Measurements from ENCODE around the gene ZNRF3.
"Not testable (repeated sequence)": the region's sequence is repeated elsewhere in the genome, so short reads cannot be mapped to it uniquely, and the experiment has no call there.

Gene ZNRF3

DNA sequence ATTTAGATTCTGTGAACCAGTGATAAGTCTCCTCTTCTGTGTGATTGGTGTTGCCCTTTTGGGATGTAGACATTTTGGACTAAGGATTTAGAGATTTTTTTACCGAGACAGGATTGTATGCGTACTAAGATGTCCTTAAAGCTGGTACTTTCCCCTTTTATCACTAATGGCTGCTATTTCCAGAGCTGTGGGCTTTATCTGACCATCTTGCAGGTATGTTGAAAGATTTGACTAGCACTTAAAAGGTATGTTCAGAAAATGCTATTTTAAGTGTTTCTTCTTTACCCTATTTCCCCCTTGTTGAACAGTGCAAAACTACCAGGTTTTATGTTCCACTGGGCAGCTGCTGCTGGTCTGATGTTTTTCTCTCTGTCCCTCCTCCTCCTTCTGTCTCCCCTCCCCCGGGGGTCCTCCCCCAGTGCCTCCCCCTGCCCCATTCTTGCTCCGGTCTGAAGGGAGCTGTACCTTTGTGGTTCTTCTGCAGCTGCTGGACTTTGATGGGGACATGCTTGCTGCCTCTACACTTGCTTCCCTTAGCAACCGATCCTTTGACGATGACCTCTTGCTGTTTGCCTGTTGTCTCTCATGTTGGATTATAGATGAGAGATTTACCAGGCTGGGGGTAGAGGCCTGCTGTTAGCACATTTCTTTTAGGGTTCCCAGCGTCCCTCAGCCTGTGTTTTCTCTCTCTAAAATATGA lies 59.6 kb downstream of the ZNRF3 start:
- in situ Hi-C loops (cut with HindIII; ENCODE audit: low pct_ligation_motif_present, low pct_unique_long_range_greater_than_20kb, low sequenced_read_pairs) = no loop called here
- DNase-seq = no peak

DNA sequence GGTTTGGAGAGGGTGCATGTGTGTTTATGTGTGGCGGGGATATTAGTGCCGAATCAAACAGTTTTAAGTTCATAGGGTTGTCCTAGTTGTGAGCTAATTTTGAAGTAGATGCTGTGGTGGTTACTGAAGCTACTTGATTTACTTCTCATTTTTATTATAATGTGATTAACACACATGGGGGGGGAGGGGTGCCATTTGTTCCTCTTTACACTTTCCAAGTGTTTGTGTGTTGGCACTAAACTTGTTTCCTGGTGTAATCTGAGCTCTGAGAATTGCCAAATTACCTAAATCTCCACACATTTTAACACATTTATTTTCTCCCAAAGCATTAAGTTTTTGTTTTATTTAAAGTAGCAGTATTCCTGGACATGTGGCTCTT lies 60.1 kb downstream of the ZNRF3 start:
- no peak for DNase-seq
- in situ Hi-C loops (cut with HindIII; ENCODE audit: low pct_ligation_motif_present, low pct_unique_long_range_greater_than_20kb, low sequenced_read_pairs) = no loop called here

DNA sequence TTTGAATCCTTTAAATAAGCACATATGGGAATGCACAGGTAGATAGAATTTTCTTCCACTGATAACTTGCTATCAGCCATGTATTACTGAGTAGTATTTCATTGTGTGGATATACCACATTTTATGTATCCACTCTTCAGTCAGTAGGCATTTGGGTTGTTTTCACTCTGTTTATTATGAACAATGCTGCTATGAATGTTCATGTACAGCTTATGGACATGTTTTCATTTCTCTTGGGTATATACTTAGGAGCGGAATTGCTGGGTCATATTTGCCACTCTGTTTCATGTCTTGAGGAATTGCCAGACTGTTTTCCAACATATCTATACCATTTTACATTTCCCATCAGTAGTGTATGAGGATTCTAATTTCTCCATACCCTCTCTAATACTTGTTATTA lies 63.8 kb downstream of the ZNRF3 start:
- no peak for DNase-seq
- in situ Hi-C loops (cut with HindIII; ENCODE audit: low pct_ligation_motif_present, low pct_unique_long_range_greater_than_20kb, low sequenced_read_pairs) = no loop called here

DNA sequence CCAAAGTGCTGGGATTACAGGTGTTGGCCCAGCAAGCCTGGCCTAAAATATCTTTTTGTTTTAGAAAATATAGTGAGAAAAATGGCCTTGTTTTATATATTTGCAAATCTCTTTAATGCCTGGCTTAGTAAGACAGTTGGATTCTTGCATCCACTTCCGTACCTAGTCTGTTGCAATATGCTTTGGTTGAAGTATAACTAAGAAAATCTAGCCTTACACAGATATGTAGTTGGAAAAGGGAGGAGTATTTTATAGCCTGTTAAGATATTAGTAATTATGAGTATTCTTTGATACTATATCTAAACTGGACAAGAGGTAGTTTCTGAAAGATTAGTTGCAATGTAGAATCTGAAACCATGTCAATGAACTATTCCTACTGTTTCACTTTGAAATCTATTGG lies 65.1 kb downstream of the ZNRF3 start:
- no peak for DNase-seq
- in situ Hi-C loops (cut with HindIII; ENCODE audit: low pct_ligation_motif_present, low pct_unique_long_range_greater_than_20kb, low sequenced_read_pairs) = no loop called here

DNA sequence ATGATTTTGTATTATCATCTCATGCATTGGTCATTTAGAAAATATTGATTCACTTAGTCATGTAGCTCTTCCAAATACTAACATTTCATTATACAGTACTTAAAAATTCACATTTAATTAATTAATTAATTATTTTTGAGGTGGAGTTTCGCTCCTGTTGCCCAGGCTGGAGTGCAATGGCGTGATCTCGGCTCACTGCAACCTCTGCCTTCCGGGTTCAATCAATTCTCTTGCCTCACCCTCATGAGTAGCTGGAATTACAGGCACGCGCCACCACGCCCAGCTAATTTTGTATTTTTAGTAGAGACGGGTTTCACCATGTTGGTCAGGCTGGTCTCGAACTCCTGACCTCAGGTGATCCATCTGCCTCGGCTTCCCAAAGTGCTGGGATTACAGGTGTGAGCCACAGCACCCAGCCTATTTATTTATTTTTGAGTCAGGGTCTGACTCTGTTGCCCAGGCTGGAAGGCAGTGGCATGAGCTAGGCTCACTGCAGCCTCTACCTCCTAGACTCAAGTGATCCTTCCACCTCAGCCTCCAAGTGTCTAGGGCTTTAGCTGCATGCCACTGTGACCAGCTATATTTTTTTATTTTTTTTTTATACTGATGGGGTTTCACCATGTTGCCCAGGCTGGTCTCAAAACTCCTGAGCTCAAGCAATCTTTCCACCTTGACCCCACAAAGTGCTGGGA lies 65.6 kb downstream of the ZNRF3 start:
- in situ Hi-C loops (cut with HindIII; ENCODE audit: low pct_ligation_motif_present, low pct_unique_long_range_greater_than_20kb, low sequenced_read_pairs); DNase-seq: not testable (repeated sequence)

DNA sequence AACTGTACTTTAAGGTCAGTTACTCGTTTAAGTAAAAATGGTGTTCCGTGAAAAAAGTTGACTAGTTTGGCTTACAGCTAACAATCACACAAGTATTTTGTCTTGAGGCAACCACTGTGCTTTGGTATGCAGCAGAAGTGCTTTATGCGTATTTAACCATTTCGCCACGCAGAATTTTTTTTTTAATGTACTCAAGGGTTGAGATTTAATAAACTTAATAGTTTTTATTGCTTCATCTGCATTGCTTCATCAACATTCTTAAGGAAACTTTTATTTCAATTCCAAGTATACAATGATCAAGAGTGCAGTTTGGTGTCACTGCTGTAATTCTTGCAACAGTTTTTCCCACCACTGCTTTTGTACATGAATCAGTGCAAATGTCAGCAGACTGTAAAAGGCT lies 66.4 kb downstream of the ZNRF3 start:
- no peak for DNase-seq
- in situ Hi-C loops (cut with HindIII; ENCODE audit: low pct_ligation_motif_present, low pct_unique_long_range_greater_than_20kb, low sequenced_read_pairs) = no loop called here

DNA sequence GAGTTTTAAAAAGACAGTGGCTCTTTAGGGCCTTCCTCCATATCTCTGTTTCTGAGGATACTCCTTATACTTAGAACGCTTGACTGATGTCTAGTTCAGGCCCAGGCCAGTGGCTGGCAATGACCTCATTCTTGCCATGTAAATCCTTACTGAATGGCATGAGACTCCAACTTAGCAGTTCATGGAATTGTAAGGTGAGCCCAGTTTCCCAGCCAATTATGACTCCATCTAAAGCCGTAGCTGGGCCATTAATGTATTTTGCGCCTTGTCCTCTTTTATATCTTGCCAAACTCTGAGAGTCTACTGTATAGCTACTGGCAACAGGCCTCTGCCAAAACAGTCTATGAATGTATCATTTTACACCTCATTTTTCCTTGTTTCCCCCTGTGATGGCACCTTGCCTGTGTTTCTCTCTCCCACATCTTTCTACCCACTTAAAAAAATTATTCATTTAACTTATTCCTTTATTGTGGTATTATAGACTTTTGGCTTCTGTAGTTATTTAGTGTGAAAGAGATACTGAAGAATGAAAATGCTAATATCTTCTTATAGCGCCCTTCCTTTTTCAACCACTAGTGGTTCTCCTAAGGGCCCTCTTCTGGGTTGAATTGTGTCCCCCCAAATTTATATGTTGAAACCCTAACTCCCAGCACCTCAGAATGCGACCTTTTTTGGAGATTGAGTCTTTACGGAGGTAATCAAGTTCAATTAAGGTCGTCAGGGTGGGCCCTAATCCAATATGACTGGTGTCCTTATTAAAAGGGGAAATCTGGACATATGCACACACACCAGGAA lies 67.4 kb downstream of the ZNRF3 start:
- in situ Hi-C loops (cut with HindIII; ENCODE audit: low pct_ligation_motif_present, low pct_unique_long_range_greater_than_20kb, low sequenced_read_pairs) = no loop called here
- DNase-seq = no peak

DNA sequence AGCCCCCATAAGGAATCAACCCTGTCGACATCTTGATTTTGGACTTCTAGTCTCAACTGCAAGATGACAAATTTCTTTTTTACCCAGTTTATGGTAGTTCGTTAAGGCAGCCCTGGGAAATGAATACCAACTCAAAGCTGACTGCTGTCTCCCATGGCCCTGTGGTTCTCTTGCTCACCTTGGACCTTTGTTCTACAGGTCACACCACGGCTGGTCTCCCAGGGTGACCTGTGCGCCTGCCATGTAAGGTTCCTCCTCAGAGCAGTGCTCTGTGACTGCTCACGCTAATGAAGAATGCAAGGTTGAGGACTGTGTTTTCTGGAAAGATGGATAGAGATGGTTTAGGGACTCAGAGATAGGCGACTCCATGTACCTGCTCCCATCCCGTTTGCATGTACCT lies 68.2 kb downstream of the ZNRF3 start:
- in situ Hi-C loops (cut with HindIII; ENCODE audit: low pct_ligation_motif_present, low pct_unique_long_range_greater_than_20kb, low sequenced_read_pairs) = no loop called here
- no peak for DNase-seq

DNA sequence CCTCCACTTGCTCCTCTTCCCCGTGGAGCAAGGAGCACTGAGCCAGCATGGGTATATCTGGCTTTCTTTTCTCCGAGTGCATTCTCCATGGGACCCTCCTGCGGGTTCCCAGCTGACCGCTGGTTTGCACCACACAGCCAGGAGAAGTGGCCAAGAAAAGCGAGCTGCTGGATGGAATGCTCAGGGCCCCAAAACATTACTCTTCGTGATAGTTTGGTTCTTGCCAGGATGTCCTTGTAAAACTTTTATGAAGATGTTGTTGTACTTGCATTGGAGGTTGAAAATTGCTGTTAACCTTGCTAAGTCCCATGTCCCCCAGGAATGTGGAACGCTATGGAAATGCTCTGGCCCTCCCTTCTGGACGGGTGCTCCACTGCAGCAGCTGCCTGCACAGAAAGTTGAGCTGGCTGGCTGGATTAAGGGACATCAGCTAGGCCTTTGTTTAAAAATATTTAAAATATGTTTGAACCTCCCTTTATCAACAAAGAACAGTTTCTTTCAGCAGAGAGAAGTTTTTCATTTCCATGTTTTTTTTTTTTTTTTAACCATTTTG lies 68.7 kb downstream of the ZNRF3 start:
- DNase-seq = no peak
- in situ Hi-C loops (cut with HindIII; ENCODE audit: low pct_ligation_motif_present, low pct_unique_long_range_greater_than_20kb, low sequenced_read_pairs) = no loop called here

DNA sequence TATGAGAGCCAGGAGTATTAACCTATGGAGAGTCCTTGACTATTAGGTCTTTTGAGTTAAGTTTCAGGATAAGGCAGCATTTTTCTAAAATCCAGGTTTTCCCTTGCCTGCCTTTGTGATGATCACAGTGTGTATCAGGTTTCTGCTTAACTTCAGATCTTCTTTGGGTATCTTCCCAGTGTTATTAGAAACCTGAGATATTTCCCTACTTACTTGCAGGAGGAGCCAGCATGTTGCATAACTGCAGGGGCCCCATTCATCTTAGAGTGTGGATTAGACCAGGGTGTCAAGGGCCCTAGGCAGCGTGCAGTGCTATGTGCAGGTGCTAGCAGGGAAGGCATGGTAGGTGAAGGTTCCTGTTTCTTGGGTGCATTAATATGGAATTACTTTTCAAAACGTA lies 69.5 kb downstream of the ZNRF3 start:
- in situ Hi-C loops (cut with HindIII; ENCODE audit: low pct_ligation_motif_present, low pct_unique_long_range_greater_than_20kb, low sequenced_read_pairs) = no loop called here
- DNase-seq = no peak

DNA sequence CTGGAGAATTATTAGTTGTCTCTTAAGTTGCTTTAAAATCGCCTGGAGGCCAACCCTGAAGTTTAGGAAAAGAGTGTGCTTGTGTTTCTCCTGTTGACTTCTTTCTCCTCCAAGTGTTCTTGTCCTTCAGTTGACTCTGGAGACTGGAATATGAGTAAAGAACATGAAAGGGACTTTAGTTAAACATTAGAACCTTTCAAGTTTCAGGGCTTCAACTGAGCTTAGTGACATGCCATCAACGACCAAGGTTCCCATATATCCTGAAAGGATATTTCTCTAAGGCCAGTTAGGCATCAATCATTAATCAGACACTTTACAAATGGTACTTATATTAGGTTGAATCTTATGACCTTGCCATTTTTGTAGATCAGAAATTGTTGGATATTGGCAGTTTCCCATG lies 70.0 kb downstream of the ZNRF3 start:
- no peak for DNase-seq
- in situ Hi-C loops (cut with HindIII; ENCODE audit: low pct_ligation_motif_present, low pct_unique_long_range_greater_than_20kb, low sequenced_read_pairs) = no loop called here

DNA sequence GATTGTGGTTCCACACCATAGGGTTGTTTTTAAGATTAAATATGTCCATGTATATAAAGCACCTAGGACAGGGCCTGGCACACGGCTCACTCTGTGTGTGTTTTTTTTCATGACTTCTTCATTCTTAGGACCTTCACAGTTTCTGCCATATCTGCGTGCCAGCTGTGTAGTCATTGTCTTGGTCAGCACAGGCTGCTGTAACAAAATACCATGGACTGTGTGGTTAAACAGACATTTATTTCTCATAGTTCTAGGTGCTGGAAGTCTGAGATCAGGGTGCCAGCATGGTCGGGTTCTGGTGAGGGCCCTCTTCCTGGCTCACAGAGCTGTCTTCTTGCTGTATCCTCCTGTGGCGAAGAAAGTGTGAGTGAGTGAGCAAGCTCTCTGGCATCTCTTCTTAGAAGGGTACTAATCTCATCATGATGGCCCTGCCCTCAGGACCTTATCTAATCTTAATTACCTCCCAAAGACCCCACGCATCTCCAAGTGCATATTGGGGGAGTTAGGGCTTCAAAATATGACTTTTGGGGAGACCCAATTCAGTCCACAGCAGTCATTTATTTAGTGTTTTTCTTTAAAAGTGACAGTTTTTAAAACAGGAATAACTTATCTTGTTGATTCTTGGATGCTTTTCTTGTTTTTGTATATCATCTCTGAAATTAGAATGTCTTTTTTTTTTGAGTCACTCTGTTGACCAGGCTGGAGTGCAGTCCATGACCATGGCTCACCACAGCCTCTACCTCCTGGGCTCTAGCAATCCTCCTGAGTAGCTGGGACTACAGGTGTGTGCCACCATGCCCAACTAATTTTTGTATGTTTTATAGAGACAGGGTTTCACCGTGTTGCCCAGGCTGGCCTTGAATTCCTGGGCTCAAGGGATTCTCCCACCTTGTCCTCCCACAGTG lies 70.9 kb downstream of the ZNRF3 start:
- DNase-seq = no peak
- in situ Hi-C loops (cut with HindIII; ENCODE audit: low pct_ligation_motif_present, low pct_unique_long_range_greater_than_20kb, low sequenced_read_pairs) = no loop called here

DNA sequence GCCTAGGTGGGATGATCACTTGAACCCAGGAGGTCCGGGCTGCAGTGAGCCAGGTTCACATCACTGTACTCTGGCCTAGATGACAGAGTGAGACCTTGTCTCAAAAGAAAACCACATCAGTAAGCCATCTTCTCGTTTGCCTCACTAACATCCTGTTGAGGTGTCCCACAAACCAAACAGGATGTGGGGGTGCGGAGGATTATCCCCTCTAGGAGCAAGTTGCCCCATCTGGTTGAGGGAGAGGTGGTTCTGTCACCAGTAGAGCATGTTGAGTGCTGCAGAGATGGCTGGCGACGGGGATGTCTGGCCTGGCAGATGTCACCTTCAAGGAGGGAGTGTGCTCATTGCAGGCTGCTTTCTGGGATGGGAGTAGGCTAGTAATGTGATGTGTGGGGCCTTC lies 72.4 kb downstream of the ZNRF3 start:
- no peak for DNase-seq
- in situ Hi-C loops (cut with HindIII; ENCODE audit: low pct_ligation_motif_present, low pct_unique_long_range_greater_than_20kb, low sequenced_read_pairs) = no loop called here

DNA sequence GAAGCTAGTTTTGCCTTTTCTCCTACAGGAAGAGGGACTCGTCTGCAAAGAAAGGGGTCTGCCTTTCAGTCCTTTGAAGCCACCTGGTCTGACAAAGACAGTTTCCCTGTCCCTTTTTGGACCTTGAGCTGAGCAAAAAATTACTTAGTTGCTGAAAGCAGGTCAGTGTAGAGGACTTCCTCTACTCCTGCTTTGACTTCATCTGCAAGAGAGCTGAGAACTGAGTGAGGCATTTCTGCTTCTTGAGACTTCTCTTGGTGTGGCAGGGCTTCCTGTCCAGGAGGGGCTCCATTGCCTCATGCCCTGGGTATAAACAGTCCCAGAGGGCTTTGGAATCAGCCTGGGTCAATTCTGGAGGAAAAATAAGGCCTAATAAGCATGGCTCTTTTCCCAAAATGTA lies 73.1 kb downstream of the ZNRF3 start:
- in situ Hi-C loops (cut with HindIII; ENCODE audit: low pct_ligation_motif_present, low pct_unique_long_range_greater_than_20kb, low sequenced_read_pairs) = no loop called here
- no peak for DNase-seq

DNA sequence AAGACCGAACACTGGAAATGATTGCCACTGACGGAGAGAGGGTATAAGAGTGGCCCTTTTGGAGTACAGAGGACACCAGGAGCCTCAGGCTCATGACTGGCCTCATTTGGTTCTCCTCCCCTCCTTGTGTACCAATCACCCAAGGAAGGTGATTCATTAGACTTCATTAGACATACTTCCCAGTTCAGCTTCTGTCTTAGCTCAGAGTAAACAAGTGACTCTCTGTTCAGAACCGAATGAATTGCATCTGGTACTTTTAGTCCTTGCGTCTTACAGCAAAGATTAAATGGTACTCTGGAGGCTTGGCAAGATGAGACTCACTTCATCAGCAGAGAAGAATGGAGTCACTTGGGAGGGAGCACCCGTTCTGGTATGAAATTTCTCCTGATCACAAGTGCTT lies 75.2 kb downstream of the ZNRF3 start:
- DNase-seq = no peak
- in situ Hi-C loops (cut with HindIII; ENCODE audit: low pct_ligation_motif_present, low pct_unique_long_range_greater_than_20kb, low sequenced_read_pairs) = no loop called here

DNA sequence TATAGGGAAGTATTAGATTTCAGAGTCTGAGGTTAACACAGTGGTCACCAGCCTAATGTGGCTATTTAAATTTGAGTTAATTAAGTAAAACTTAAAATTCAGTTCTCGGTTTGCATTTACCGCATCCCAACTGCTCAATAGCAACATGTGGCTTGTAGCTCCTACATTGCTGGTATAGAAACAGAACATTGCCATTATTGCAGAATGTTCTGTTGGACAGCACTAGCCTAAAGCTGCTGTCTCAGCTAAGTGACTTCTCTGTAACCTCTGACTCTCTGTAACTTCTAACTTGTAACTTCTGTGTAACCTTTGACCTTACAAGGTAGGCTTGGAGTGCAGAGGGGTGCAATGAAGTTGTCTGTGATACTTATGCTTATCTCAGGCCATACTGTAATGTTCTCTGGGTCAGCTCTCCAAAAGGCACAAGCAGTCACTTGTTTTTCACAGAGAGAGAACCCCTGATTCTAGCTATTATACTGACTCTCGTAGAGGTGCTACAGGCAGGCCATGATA lies 78.7 kb downstream of the ZNRF3 start:
- in situ Hi-C loops (cut with HindIII; ENCODE audit: low pct_ligation_motif_present, low pct_unique_long_range_greater_than_20kb, low sequenced_read_pairs) = no loop called here
- no peak for DNase-seq

DNA sequence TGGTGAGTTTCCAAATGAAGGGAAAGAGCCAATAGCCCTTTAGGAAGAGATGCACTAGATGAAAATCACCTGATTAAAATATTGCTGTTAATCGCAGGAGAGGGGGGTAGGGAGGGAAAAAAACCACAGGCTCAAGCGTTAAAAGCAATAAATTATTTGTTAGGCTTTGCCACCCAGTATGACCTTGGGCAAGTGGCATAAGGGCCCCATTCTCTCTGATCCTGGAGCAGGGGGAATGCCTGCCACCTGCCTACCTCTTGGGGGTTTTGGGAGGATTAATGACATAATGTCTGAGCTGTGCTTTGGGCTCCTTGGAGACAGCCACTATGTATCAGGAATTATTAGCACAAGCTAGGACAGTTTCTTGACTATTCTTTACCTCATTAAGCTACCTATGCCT lies 80.0 kb downstream of the ZNRF3 start:
- no peak for DNase-seq
- in situ Hi-C loops (cut with HindIII; ENCODE audit: low pct_ligation_motif_present, low pct_unique_long_range_greater_than_20kb, low sequenced_read_pairs) = no loop called here

DNA sequence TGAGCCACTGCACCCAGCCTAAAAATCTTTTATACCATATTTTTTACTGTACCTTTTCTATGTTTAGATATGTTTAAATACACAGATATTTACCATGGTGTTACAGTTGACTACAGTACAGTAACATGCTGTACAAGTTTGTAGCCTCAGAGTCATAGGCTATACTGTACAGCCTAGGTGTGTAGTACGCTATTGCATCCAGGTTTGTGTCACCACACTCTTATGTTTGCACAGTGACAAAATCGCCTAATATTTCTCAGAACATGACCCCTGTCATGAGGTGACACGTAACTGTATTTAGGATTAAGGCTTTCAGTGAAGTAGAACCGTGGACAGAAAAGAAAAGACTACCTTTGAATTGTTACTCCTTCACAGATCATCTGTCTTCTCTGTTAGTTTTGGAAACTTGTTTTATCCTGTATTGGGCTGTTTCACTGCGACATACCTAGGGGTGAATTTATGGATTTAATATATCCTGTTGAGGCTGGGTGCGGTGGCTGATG lies 83.8 kb downstream of the ZNRF3 start:
- DNase-seq = no peak
- in situ Hi-C loops (cut with HindIII; ENCODE audit: low pct_ligation_motif_present, low pct_unique_long_range_greater_than_20kb, low sequenced_read_pairs) = no loop called here
